NB4 (cell line): ENCODE data around the gene CAMTA2.

ENCODE experiments used
- CTCF ChIP-seq: IDR thresholded peaks from one replicate; pipeline ENCODE4 v1.5.1; 2012; ENCODE audit warnings: low read depth, low read length
- POLR2A ChIP-seq: IDR thresholded peaks from 2 replicates; pipeline ENCODE4 v1.6.1; 2011; ENCODE audit warnings: mild to moderate bottlenecking; ENCODE audit not compliant: insufficient read length; ENCODE audit errors: extremely low read depth

GRCh38 chr17:4949321-4950074, 38.0 kb downstream of the CAMTA2 start:
- TF ChIP-seq CTCF (no peak), POLR2A (peak; percentile 16)
